RPMI8226 (cell line): ENCODE measurements around the gene FBXO33.
A peak's percentile ranks its signal among the peaks of the same experiment; 100 is the strongest.
"Not testable (repeated sequence)": the region's sequence is repeated elsewhere in the genome, so short reads cannot be mapped to it uniquely, and the experiment has no call there.

Experiments
- DNase-seq: peaks from one replicate; pipeline ENCODE4 v3.0.0-alpha.2; 2015

FBXO33 gene

DNA sequence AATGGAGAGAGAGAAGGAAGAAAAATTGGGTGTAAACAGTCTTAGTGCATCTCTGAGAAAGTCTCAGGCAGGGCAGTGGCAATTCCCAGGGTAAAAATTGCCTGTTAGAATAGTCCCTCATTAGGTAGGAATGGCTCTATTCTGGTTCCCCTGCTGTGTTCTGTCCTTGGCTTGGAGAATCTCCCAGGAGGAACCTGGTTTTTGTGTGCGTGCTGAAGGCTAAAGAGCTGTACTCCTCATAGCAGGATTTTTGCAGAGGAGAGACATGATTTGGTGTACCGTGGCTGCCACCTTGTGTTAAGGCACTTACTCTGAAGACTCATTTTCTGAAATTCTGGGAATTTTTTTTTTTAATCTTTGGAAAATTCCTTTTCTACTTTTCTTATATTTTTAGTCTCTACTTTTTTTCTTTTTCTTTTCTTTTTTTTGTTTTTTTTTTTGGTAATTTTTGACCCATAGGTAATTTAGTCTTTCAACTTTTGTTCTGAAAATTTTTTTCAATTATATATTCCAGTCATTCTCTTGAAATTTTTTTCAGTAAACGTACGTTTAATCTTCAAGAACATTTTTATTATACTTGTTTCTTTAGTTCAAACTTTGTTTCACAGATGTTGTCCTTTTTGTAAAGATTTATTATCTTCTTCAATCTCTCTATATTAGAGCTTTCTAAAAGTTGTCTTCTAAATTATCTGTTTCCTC lies 63.8 kb downstream of the FBXO33 start:
- DNase-seq: peak; percentile 14

GRCh38 chr14:39367387-39367751 lies 64.9 kb downstream of the FBXO33 start:
- DNase-seq: no peak

DNA sequence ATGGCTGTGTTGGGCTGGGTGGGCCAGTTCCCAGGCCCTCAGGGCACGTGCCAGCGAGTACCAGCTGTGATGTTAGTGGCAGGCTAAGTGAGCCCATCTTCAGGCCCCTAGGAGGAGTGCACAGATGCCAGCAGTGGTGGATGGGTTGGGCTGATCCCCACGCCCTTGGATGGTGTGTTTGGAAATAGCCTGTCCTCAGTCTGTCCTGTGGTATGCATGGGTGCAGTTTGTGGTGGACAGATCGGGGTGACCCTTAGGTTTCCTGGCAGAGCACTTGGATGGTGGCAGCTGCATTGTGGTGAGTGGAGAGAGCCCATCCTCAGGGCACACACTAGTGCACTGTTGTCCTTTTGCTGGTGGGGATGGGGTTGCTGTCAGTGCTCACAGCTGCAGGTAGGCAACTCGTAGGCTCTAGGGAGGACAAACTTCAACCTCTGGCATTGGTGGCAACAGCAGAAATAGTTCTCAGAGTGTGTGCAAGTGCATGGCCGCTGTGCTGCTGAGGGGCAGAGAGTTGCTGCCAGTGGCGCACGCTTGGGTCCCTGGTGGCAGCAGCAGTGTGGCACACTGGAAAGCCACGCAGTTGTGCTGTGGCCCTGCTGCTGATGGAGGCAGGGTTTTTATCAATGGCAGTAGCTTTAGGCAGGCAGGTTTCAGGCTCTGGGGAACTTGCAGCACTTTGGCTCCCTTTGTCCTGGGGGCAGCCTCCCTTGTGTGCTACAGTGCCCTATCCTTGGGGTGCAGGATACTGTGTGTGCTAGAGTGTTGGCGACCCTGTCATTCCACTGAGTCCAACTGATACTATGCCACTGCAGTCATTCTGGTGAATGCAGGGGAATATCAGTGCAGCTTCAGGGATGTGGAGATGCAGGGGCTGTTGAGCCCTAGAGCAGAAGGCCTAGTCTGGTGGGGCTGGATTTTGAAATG lies 65.5 kb downstream of the FBXO33 start:
- DNase-seq: no peak

DNA sequence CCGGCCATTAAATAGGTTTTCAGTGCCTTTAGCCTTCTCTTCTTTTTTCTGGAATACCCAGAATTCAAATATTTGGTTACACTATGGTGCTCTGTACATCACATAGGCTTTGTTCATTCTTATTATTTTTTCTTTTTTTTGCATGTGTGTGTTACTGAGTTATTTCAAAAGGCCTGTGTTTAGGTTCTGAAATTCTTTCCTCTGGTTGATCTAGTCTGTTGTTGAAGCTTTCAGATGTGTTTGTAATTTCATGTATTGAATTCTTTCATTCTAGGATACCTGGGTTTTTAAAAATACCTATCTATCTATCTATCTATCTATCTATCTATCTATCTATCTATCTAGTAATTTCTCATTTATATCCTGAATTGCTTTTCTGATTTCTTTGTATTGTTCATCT lies 66.9 kb downstream of the FBXO33 start:
- DNase-seq: no peak

DNA sequence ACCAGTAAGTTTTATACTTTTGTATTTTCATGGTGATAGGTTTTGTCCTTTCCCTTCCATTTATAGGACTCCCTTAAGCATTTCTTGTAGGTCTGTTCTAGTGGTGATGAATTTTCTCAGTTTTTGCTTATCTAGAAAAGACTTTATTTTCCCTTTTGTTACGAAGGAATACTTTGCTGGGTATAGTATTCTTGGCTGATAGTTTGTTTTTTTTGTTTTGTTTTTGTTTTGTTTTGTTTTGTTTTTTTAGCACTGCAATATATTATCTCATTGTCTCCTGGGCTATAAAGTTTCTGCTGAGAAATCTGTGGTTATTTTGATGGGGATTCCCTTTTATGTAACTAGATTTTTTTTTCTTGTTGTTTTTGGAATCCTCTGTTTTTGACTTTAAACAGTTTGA lies 67.7 kb downstream of the FBXO33 start:
- no peak for DNase-seq

DNA sequence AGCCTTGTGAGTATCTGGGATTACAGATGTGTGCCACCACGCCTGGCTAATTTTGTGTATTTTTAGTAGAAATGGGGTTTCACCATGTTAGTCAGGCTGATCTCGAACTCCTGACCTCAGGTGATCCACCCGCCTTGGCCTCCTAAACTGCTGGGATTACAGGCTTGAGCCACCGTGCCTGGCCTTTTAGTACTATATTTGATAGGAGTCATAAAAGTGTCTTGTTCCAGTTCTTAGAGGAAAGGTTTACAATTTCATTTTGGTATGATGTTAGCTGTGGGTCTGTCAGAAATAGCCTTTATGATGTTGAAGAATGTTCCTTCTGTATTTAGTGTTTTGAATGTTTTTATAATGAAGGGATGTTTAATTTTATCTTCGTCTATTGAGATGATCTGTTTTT lies 70.7 kb downstream of the FBXO33 start:
- DNase-seq: not testable (repeated sequence)

DNA sequence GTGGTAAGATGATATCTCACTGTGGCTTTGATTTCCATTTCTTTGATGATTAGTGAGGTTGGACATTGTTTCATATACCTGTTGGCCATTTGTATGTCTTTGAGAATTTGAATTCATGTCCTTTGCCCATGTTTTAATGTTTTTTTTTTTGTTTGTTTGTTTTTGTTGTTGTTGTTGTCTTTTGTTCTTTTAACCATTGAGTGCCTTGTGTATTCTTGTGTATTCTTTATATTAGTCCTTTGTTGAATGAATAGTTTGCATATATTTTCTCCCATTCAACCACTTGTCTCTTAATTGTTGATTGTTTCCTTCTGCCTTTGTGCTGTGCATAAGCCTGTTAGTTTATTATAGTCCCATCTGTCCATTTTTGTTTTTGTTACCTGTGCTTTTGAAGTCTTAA lies 71.9 kb downstream of the FBXO33 start:
- DNase-seq: no peak

DNA sequence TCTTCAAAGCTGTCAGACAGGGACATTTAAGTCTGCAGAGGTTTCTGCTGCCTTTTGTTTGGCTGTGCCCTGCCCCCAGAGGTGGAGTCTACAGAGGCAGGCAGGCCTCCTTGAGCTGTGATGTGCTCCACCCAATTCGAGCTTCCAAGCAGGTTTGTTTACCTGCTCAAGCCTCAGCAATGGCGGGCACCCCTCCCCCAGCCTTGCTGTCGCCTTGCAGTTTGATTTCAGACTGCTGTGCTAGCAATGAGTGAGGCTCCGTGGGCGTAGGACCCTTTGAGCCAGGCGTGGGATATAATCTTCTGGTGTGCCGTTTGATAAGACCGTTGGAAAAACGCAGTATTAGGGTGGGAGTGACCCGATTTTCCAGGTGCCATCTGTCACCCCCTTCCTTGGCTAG lies 73.2 kb downstream of the FBXO33 start:
- DNase-seq: not testable (repeated sequence)

DNA sequence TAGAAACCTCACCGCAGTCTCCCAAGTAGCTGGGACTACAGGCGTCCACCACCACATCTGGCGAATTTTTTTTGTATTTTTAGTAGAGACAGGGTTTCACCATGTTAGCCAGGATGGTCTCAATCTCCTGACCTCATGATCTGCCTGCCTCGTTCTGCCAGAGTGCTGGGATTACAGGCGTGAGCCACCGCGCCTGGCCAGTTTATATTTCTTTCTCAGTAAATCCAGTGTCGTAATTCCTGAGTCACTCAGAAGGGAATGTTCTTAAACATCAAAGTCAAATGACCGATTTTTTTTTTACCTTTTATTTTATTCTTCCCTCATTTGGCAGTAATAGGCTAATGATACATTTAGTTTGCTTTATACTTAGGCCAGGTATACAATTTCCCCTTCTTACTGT lies 80.5 kb downstream of the FBXO33 start:
- DNase-seq: no peak

DNA sequence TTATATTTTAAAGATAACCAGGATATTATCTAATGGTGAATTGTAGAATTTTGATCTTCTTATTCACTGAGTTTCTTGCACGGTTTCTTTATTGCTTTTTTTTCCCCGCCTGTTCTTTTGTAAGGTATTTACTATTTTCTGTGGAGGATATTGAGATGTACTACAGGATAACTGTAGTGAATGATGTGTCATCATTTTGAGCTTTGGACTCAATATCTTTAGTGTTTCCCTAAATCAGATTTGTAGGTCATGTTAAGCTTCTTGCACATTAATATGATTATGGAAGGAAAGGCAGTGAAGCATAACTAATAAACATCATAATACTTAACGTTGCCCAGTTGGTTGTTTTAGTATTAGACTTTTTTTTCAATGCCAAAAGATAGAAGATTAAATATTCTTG lies 81.4 kb downstream of the FBXO33 start:
- no peak for DNase-seq
